Neural progenitor cell (in vitro differentiated cells): ENCODE results near the gene CACNA1B. TPM values are rescaled to one million over a fixed set of nuclear protein-coding genes. Genes with fewer than 3 reads are reported as not detected.
A peak's percentile ranks its signal among the peaks of the same experiment; 100 is the strongest.

Experiments
- DNase-seq: peaks from one replicate; pipeline ENCODE4 v3.0.0-alpha.2; 2016; ENCODE audit warnings: low spot score
- H2AFZ ChIP-seq: fragments of 200-600 bp; sonication (generic); replicated peaks from 2 replicates; pipeline ENCODE4 v1.6.1; 2016; ENCODE audit warnings: antibody characterized with exemption
- H3F3A ChIP-seq: fragments of 200-600 bp; sonication (generic); 2 replicates; pipeline ENCODE4 v1.6.1; 2016; ENCODE audit warnings: antibody characterized with exemption, low read depth
- H3K27ac ChIP-seq: fragments of 200-600 bp; sonication (generic); 2 replicates; pipeline ENCODE4 v1.5.1; 2016; ENCODE audit warnings: mild to moderate bottlenecking
- H3K27me3 ChIP-seq: fragments of 200-600 bp; sonication (generic); 2 replicates; pipeline ENCODE4 v1.6.1; 2016; ENCODE audit warnings: mild to moderate bottlenecking, moderate library complexity
- H3K36me3 ChIP-seq: fragments of 200-600 bp; sonication (generic); 2 replicates; pipeline ENCODE4 v1.5.1; 2016
- H3K4me1 ChIP-seq: fragments of 200-600 bp; sonication (generic); 2 replicates; pipeline ENCODE4 v1.6.1; 2016; ENCODE audit warnings: mixed run types
- H3K4me2 ChIP-seq: fragments of 200-600 bp; sonication (generic); 2 replicates; pipeline ENCODE4 v1.6.1; 2016
- H3K4me3 ChIP-seq: fragments of 200-600 bp; sonication (generic); 2 replicates; pipeline ENCODE4 v1.5.1; 2016
- H3K79me2 ChIP-seq: fragments of 200-600 bp; sonication (generic); 2 replicates; pipeline ENCODE4 v1.6.1; 2016; ENCODE audit warnings: low read depth
- H3K9ac ChIP-seq: fragments of 200-600 bp; sonication (generic); 2 replicates; pipeline ENCODE4 v1.6.1; 2016
- H3K9me3 ChIP-seq: fragments of 200-600 bp; sonication (generic); 2 replicates; pipeline ENCODE4 v1.5.1; 2016; ENCODE audit warnings: low read depth
- H4K20me1 ChIP-seq: fragments of 200-600 bp; sonication (generic); 2 replicates; pipeline ENCODE4 v1.6.1; 2016; ENCODE audit warnings: low read depth
- H3K27ac Mint-ChIP-seq: 3 replicates; pipeline ENCODE4 v1.8.0; 2021; ENCODE audit warnings: mixed read lengths
- H3K27me3 Mint-ChIP-seq: 2 replicates; pipeline ENCODE4 v1.8.0; 2022; ENCODE audit warnings: low read depth, mild to moderate bottlenecking, inconsistent platforms, moderate library complexity, mixed read lengths; ENCODE audit not compliant: insufficient read depth
- H3K36me3 Mint-ChIP-seq: 3 replicates; pipeline ENCODE4 v1.8.0; 2021; ENCODE audit warnings: mixed read lengths
- H3K4me1 Mint-ChIP-seq: 3 replicates; pipeline ENCODE4 v1.8.0; 2021; ENCODE audit warnings: mixed read lengths
- H3K4me3 Mint-ChIP-seq: 3 replicates; pipeline ENCODE4 v1.8.0; 2021; ENCODE audit warnings: mild to moderate bottlenecking, moderate library complexity, mixed read lengths
- H3K9me3 Mint-ChIP-seq: 3 replicates; pipeline ENCODE4 v1.8.0; 2020; ENCODE audit warnings: mixed read lengths
- EZH2 ChIP-seq: fragments of 200-600 bp; sonication (generic); IDR thresholded peaks from 2 replicates; pipeline ENCODE4 v1.6.1; 2017; ENCODE audit warnings: antibody characterized with exemption, mild to moderate bottlenecking, moderate library complexity
- EZH2phosphoT487 ChIP-seq: fragments of 200-600 bp; sonication (generic); IDR thresholded peaks from 2 replicates; pipeline ENCODE4 v1.6.1; 2017; ENCODE audit warnings: antibody characterized with exemption
- total RNA-seq: library from RNA; depleted of rRNA; stranded (reverse); fragments of >200 nt; gene quantifications from 2 replicates; pipeline ENCODE4 v1.2.3, GENCODE V29; 2015; ENCODE audit warnings: low replicate concordance
- TF ChIP-seq, protein P1 (sequence below): fragments of 200-600 bp; sonication (generic); IDR thresholded peaks from 2 replicates; pipeline ENCODE4 v1.5.1; 2017; ENCODE audit warnings: antibody characterized with exemption, mild to moderate bottlenecking

The CACNA1B gene
- total RNA-seq, 1 donor from 2014 or later: 0.30 TPM

- H3K36me3 Mint-ChIP-seq: no peaks in the 10 kb centered on the region
- no peak overlapping the region for H3K4me2 ChIP-seq
- DNase-seq: no peak
These were observed 181.6 kb downstream of the CACNA1B start for GRCh38 chr9:138059196-138059595.

GRCh38 chr9:138060365-138060764 lies 182.8 kb downstream of the CACNA1B start:
- H3K4me3 Mint-ChIP-seq: no peak overlapping the region
- Histone ChIP-seq H3K27me3 (no peaks in the 10 kb centered on the region), H3K4me2 (no peak overlapping the region), H4K20me1 (no peaks in the 10 kb centered on the region), H3K4me3 (no peak overlapping the region), H3K79me2 (no peaks in the 10 kb centered on the region), H2AFZ (no peak overlapping the region), H3K9ac (no peak overlapping the region), H3K4me1 (no peaks in the 10 kb centered on the region), H3K9me3 (no peaks in the 10 kb centered on the region), H3K27ac (no peak overlapping the region), H3K36me3 (no peaks in the 10 kb centered on the region), H3F3A (no peaks in the 10 kb centered on the region)
- peak overlapping the region; percentile 7 for H3K27ac Mint-ChIP-seq
- no peaks in the 10 kb centered on the region for H3K36me3 Mint-ChIP-seq
- DNase-seq: no peak
- H3K27me3 Mint-ChIP-seq: peaks cover 7% of the 10 kb centered on the region
- H3K4me1 Mint-ChIP-seq: no peaks in the 10 kb centered on the region
- TF ChIP-seq EZH2phosphoT487 (no peak), EZH2 (no peak)
- TF ChIP-seq, protein P1, sequence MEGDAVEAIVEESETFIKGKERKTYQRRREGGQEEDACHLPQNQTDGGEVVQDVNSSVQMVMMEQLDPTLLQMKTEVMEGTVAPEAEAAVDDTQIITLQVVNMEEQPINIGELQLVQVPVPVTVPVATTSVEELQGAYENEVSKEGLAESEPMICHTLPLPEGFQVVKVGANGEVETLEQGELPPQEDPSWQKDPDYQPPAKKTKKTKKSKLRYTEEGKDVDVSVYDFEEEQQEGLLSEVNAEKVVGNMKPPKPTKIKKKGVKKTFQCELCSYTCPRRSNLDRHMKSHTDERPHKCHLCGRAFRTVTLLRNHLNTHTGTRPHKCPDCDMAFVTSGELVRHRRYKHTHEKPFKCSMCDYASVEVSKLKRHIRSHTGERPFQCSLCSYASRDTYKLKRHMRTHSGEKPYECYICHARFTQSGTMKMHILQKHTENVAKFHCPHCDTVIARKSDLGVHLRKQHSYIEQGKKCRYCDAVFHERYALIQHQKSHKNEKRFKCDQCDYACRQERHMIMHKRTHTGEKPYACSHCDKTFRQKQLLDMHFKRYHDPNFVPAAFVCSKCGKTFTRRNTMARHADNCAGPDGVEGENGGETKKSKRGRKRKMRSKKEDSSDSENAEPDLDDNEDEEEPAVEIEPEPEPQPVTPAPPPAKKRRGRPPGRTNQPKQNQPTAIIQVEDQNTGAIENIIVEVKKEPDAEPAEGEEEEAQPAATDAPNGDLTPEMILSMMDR: no peak
- peaks cover 2% of the 10 kb centered on the region for H3K9me3 Mint-ChIP-seq

More at GRCh38 chr9:138059196-138059595, 181.6 kb downstream of the CACNA1B start:
- H3F3A ChIP-seq: no peaks in the 10 kb centered on the region
- no peaks in the 10 kb centered on the region for H3K9me3 ChIP-seq
- H3K27ac Mint-ChIP-seq: no peak overlapping the region
- H3K9ac ChIP-seq: no peak overlapping the region
- H3K4me1 Mint-ChIP-seq: peaks cover 2% of the 10 kb centered on the region
- TF ChIP-seq EZH2 (no peak), EZH2phosphoT487 (no peak)
- TF ChIP-seq, protein P1: no peak
- H3K27me3 ChIP-seq: no peaks in the 10 kb centered on the region
- H3K4me1 ChIP-seq: no peaks in the 10 kb centered on the region
- no peaks in the 10 kb centered on the region for H4K20me1 ChIP-seq
- no peaks in the 10 kb centered on the region for H3K36me3 ChIP-seq
- no peak overlapping the region for H3K4me3 ChIP-seq
- H3K4me3 Mint-ChIP-seq: no peak overlapping the region
- no peaks in the 10 kb centered on the region for H3K79me2 ChIP-seq
- no peak overlapping the region for H2AFZ ChIP-seq
- H3K27me3 Mint-ChIP-seq: peaks cover 7% of the 10 kb centered on the region
- H3K9me3 Mint-ChIP-seq: peaks cover 2% of the 10 kb centered on the region
- H3K27ac ChIP-seq: no peak overlapping the region

- Histone ChIP-seq H3K4me2 (no peak overlapping the region), H3K4me1 (no peaks in the 10 kb centered on the region), H3K9me3 (no peaks in the 10 kb centered on the region), H4K20me1 (no peaks in the 10 kb centered on the region), H3K36me3 (no peaks in the 10 kb centered on the region), H3K27ac (no peak overlapping the region), H3K4me3 (no peak overlapping the region), H2AFZ (no peak overlapping the region), H3F3A (no peaks in the 10 kb centered on the region), H3K27me3 (no peaks in the 10 kb centered on the region), H3K9ac (no peak overlapping the region), H3K79me2 (no peaks in the 10 kb centered on the region)
- Mint-ChIP-seq H3K36me3 (no peaks in the 10 kb centered on the region), H3K4me3 (no peak overlapping the region), H3K4me1 (no peaks in the 10 kb centered on the region), H3K9me3 (peaks cover 2% of the 10 kb centered on the region), H3K27me3 (peaks cover 7% of the 10 kb centered on the region), H3K27ac (no peak overlapping the region)
- no peak for DNase-seq
- no peak for TF ChIP-seq EZH2
- TF ChIP-seq, protein P1: no peak
- no peak for TF ChIP-seq EZH2phosphoT487
These were observed 183.3 kb downstream of the CACNA1B start for GRCh38 chr9:138060881-138061280.
